ENCODE measurements around the gene KRT79.

DNA sequence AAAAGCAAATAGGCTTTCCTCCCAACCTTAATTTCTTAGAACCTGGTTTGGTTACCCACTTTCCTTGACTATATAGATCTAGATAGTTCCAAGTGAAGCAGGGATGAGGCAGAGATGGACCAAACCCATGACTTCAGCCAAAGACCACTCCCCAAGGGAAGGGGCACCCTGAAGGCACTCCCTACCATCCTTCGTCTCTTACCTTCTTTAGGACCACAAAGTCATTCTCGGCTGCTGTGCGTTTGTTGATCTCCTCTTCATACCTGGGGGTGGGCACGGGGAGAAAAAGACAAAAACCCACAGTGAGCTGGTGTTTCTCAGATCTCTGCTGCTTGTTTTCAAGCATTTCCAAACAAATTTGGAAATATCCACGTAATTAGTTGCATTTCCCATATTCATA, 23.6 kb downstream of the KRT79 start:
- TF ChIP-seq POLR2A (IDR thresholded peaks at IDR 0.05): no peak
- TF ChIP-seq, protein P1, sequence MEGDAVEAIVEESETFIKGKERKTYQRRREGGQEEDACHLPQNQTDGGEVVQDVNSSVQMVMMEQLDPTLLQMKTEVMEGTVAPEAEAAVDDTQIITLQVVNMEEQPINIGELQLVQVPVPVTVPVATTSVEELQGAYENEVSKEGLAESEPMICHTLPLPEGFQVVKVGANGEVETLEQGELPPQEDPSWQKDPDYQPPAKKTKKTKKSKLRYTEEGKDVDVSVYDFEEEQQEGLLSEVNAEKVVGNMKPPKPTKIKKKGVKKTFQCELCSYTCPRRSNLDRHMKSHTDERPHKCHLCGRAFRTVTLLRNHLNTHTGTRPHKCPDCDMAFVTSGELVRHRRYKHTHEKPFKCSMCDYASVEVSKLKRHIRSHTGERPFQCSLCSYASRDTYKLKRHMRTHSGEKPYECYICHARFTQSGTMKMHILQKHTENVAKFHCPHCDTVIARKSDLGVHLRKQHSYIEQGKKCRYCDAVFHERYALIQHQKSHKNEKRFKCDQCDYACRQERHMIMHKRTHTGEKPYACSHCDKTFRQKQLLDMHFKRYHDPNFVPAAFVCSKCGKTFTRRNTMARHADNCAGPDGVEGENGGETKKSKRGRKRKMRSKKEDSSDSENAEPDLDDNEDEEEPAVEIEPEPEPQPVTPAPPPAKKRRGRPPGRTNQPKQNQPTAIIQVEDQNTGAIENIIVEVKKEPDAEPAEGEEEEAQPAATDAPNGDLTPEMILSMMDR (IDR thresholded peaks at IDR 0.05): no peak
- TF ChIP-seq POLR2AphosphoS5 (IDR thresholded peaks at IDR 0.05): no peak

All from stomach (tissue), 4 donors.